ENCODE data around the gene EPHB2.

The EPHB2 gene

DNA sequence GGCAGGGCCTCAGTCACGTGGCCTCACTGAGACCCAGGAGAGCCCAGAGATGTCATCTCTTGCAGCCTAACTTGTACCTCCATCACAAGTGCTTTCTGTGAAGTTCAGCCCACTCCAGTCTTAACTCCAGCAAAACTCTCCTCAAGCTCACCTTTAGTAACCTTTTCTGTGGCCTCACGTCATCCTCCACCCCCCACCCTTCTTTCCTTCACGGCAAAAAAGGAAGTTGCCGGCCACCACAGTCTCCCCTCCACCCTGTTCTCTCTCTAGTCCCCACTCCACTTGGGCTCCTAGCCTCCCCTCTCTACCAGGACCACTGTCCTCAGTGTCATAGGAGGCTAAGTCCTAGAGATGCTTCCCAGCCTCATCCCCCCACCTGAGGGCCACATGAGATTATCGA lies 155.1 kb downstream of the EPHB2 start:
- no peak for DNase-seq

DNA sequence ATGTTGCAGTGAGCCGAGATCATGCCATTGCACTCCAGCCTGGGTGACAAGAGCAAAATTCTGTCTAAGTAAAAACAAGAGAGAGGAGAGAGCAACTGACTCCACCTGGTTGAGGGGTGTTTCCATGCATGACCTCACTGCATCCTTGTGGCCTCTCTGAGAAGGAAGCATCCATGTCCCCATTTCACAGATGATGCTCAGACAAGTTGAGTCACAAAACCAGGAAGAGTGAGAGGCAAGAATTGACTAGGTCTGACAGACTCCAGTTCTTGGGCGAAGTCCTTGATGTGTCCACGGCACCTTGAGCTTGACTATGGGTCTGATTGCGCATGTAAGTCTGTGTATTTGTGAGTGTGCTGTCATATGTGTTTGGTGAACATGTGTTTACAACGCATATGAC lies 156.2 kb downstream of the EPHB2 start:
- DNase-seq = no peak

GRCh38 chr1:22868331-22868730 lies 157.7 kb downstream of the EPHB2 start:
- no peak for DNase-seq

DNA sequence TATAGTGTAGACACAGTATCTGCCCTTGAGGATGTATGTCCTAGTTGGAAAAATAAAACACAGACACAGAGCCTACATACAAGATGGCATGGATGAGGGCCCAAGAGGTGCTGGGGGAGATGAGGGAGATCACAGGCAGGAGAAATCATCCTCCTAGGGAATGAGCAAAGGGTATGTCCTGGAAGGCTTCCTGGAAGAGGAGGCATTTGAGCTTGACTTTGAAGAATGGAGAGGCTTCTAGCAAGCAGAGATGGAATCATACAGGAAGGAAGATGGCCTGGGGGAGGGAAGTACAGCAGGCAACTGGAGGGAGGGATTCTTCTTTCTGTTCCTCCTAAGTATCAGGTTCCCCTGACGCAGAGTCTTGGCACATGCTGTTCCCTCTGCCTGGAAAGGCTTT lies 158.7 kb downstream of the EPHB2 start:
- no peak for DNase-seq

GRCh38 chr1:22870201-22870871 lies 159.7 kb downstream of the EPHB2 start:
- peak; percentile 54 for DNase-seq

DNA sequence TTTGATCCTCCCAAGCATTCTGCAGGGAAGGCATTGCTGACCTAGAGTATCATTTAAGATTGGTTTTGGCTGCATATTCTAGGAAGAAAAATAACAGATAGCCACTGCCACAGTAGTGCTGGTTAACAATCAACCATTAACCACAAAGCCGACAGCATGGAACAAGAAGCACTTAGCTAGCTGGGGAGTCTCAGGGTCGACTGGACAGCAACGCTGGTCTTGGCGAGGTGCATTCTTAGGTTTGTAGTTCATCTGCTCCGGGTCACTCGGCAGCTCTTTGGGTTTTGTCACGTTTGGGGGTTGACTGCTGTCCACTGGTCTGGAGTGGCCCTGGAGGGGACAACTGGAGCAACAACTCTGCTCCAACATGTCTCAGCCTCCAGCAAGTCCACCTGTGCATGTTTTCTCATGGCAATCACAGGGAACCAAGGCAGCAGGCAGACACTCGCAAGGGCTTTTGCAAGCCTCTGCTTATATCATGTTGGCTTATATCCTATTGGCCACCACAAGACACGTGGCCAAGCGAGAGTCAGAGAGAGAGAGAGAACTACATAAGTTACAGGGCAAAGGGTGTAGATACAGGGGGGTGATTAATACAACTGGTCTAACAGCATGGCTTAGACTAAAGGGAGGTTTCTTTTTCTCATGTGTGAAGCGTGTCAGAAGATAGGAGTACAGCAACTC lies 162.5 kb downstream of the EPHB2 start:
- DNase-seq = no peak

GRCh38 chr1:22874785-22875184 lies 164.1 kb downstream of the EPHB2 start:
- DNase-seq = no peak

- no peak for DNase-seq
Measured at GRCh38 chr1:22875241-22875640, 164.6 kb downstream of the EPHB2 start.

DNA sequence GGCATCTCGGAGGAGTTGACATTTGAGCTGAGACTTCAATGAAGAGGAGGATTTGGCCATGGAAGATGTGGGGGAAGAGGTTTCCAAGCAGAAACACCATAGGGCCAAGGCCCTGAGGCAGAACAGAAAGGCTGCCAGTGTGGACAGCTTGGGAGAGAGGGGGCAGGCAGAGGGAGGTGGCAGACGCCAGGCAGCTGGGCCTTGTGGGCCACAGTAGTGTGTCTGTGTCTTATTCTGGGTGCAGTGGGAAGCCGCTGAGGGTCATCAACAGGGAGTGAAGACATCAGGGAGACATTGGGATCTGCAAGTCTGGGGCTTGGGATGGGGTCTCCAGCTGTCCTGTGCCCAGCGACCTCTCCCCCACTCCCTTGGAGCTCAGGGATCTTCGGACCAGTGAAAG lies 165.2 kb downstream of the EPHB2 start:
- DNase-seq = no peak

DNA sequence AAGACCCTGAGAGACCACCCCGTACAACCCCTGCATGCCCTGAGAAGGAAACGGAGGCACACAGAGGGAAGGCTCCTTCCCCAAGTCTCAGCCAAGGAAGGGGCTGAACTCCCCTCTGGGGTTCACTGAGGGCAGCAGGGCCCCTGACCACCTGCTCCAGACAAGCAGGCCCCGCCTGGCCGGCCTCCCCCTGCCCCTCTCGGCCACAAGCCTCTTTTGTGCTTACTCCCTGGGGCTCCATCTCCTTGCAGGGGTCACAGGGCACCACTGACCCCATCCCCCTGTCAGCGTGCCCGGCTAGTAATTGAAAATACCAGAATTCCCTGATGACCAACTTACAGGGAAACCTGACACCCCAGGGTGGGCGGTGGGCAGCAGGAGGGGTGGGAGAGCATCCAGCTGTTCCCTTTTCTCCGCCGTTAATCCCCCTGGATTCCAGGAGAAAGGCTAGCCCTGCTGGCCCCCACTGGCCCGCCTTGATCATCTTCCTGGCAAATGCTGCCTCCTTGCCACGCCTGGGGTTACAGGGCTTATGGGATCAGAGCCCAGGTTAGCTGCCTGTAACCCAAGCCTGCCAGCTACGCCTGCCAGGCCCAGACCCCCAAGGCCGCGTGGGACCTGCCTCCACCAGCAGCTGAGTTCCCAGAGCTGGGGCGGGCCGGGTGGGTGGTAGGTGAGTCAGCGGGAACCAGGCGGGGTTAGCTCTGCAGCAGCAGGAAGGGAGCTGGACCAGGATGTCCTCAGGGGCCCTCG lies 165.9 kb downstream of the EPHB2 start:
- DNase-seq = no peak

GRCh38 chr1:22877112-22877915 lies 166.7 kb downstream of the EPHB2 start:
- no peak for DNase-seq

- no peak for DNase-seq
Measured at GRCh38 chr1:22877980-22878379, 167.3 kb downstream of the EPHB2 start.

GRCh38 chr1:22878626-22879025 lies 168.0 kb downstream of the EPHB2 start:
- no peak for DNase-seq

DNA sequence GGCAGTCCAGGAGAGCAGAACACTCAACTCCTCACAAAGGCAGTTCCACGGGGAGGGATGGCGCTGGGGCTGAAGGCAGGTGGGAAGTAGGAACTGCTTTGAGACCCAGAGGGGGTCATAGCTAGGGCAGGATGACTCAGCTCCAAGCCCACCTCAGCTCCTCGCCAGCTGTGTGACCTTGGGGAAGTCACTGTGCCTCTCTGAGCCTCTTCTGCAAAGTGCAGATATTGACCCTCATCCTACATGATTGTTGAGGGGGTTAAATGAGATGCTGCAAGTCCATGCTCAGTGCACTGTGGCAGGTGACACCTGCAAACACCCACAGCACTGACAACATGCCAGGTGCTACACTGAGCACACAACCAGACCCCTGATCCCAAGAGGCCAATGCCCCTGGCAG lies 168.8 kb downstream of the EPHB2 start:
- DNase-seq = no peak

DNA sequence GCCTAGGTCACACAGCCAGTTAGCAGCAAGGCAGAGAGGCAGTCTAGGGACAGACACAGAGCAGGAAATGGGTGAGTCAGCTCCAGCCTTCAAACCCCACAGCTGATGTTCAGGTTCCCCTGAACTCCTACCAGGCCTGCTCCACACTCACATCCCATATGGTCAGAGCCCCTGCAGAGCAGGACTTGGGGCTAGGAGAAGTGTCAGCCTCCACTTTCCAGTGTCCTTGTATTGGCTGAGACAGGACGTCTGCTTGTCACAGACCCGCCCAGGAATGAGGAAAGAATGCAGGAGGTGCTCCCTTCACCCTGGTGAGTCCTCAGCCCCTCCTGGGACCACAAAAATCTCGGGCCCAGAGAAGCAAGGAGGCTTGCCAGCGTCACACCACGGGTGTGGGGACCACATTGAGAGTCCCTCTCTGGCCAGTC lies 169.5 kb downstream of the EPHB2 start:
- DNase-seq = no peak

- no peak for DNase-seq
Measured at GRCh38 chr1:22883406-22883805, 172.8 kb downstream of the EPHB2 start.

GRCh38 chr1:22884806-22885530 lies 174.3 kb downstream of the EPHB2 start:
- DNase-seq = no peak

DNA sequence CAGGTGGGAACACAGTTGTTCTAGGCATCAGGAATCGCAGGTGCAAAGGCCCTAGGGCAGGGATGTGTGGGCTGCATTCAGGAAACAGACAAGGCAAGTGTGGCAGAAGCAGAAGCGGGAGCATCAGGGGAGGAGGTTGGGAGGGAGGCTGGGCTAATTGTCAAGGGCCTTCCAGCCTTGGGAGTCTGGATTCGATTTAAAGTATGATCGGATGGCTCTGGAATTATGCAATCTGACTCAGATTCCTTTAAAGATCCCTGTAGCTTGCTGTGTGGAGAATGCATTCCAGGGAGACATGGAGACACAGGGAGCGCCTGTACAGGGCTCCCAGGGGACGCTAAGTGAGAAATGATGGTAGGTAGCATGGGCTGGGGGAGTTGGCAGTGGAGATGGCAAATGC lies 175.6 kb downstream of the EPHB2 start:
- no peak for DNase-seq

DNA sequence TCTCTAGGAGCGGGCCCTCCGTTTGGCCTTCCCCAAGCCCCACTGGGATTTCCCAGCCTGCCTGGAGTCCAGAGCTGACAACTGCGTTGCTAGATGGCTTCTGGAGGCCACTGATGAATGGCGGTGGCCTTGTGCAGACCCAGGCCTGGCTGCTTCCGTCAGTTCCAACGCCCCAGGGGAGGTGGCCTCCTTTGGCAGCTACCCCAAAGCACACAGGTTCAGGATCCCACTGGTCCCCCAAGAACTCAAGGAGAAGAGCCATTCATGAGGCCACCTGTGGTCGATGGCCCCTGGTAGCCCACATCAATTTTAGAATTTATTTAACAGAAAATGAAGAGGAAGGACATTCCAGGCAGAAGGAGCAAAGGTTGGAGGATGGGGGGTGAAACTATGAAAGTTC lies 176.9 kb downstream of the EPHB2 start:
- no peak for DNase-seq

DNA sequence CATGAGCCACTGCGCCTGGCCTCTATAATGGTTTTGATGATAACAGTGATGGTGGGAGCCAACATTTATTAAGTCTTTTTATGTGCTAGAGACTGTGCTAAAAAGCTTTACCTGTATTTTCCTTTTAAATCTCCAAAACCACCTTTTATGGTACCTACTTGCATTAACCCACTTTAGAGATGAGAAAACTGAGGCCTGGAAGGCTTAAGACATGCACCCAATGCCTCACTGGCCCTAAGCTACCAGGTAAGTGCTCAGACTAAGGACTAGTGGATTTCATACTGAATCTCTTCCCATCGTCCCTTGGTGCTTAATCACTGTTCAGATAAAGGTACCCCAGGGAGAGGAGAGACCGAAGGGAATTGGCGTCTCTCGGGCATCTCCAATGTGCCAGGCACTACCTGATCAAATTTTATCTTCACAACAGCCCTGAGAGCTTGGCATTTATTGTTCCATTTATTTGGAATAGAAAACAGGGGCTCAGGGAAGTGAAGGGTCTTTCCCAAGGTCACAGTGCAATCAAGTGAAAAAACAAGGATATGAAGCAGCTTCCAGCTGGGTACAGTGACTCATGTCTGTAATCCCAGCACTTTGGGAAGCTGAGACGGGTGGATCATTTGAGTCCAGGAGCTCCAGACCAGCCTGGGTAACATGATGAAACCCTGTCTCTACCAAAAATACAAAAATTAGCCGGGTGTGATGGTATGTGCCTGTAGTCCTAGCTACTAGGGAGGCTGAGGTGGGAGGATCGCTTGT lies 177.9 kb downstream of the EPHB2 start:
- DNase-seq = no peak

DNA sequence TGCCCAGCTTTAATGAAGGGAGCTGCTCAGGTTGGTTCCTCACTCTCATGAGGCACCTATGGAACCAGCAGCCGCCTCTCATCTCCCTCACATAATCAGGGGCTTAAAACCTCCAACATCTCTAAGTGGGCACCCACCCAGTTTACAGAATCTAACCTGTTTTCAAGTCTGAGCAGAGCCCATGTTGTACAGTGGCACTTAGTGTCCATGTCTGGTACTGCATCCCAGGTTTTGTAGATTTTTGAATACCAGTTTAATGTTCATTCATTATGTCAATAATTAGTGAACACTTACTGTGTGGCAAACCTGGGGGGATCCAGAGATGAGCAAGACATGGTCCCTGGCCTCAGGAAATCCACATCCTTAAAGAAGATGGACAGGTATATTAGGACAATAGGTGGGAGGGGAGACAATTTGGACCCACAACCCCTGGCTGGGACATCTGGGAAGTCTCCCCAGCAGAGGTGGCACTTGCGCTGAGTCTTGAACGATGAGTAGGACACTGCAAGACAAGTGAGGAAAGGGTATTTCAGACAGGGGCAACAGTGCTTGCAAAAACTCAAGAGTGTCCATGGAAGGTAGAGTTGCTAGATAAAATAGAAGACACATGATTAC lies 178.7 kb downstream of the EPHB2 start:
- DNase-seq = peak; percentile 4

Measured in NCI-H2029 (cell line).